ENCODE measurements around the gene HSF2BP.

DNA sequence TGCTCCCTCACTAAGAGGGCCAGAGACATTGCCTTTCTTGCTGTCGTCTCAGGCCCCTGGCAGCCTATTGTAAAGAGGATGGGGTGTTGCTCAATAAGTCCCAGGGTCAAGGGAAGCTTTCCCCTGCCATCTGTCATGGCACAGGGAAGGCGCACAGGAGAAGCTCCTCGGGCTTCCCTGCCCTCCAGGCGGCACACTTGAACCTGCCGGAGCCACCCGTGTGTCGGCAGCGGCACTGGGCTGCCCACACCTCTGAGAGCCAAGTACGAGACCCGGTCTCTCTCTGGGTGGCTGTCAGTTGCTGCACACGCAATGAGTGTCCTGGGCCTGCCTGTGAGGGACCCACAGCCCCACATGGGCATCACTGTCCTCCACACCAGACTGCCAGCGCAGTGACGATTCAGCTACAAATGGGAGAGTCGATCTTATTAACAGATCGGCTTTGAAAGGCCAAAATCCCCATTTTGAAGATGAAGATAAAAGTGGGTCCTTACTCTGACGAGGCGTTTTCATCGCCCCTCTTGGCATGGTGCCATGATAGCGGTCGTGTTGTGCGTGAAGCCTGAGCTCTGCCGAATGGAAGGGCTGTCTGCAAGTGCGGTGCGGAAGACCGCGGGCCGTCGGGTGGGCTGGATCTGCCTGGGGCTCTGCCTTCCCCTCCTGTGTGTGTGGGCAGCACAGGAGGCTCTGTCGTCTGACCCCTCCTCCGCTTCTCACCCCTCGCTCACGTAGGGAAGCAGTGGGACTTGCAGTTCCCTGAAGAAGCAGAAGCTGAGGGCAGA lies 30.5 kb upstream of the HSF2BP start:
- TF ChIP-seq, protein P1, sequence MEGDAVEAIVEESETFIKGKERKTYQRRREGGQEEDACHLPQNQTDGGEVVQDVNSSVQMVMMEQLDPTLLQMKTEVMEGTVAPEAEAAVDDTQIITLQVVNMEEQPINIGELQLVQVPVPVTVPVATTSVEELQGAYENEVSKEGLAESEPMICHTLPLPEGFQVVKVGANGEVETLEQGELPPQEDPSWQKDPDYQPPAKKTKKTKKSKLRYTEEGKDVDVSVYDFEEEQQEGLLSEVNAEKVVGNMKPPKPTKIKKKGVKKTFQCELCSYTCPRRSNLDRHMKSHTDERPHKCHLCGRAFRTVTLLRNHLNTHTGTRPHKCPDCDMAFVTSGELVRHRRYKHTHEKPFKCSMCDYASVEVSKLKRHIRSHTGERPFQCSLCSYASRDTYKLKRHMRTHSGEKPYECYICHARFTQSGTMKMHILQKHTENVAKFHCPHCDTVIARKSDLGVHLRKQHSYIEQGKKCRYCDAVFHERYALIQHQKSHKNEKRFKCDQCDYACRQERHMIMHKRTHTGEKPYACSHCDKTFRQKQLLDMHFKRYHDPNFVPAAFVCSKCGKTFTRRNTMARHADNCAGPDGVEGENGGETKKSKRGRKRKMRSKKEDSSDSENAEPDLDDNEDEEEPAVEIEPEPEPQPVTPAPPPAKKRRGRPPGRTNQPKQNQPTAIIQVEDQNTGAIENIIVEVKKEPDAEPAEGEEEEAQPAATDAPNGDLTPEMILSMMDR (conservative IDR thresholded peaks at IDR 0.05), result no peak
- TF ChIP-seq EZH2 (IDR thresholded peaks at IDR 0.05; ENCODE audit: low read depth), result no peak

Data from PC-9 (cell line).